ENCODE measurements around the gene ANKRD36C.
"Not testable (repeated sequence)": the region's sequence is repeated elsewhere in the genome, so short reads cannot be mapped to it uniquely, and the experiment has no call there.

Gene ANKRD36C

GRCh38 chr2:95796249-95797099, 195.2 kb downstream of the ANKRD36C start:
- not testable (repeated sequence) for DNase-seq

- DNase-seq: not testable (repeated sequence)
Observed at GRCh38 chr2:95793970-95794369, 197.7 kb downstream of the ANKRD36C start.

- DNase-seq: not testable (repeated sequence)
Observed at GRCh38 chr2:95790180-95790579, 201.4 kb downstream of the ANKRD36C start.

- not testable (repeated sequence) for DNase-seq
Observed at GRCh38 chr2:95789385-95789784, 202.2 kb downstream of the ANKRD36C start.

- DNase-seq: not testable (repeated sequence)
Observed at GRCh38 chr2:95788642-95789041, 203.0 kb downstream of the ANKRD36C start.

Measured in DMS79 (cell line).